ENCODE data around the gene GNB4. TPM values are rescaled to one million over a fixed set of nuclear protein-coding genes. Genes with fewer than 3 reads are reported as not detected.

The GNB4 gene
- total RNA-seq, 1 donor from 2014 or later = 11.9 TPM

DNA sequence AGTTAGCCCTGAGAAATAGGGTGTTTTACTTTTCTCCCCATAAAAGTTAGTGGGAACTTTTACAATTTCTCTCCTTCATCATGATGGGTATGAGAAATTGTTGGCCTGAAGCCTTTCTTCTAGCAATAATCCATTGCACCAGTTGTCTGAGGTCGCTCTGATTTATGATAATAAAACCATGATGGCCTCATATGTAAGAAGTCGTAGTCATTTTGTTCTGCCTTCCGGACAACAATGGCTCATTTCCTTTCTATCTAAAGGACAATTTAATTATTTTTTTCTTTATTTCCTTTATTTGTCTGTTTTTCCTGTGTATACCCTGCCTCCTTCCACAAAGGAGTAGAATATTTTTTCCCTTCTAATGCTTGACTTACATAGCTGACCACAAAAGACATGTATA lies 31.6 kb upstream of the GNB4 start:
- no peak for DNase-seq
- H3K27me3 ChIP-seq (ENCODE audit: low read depth) = no peaks in the 10 kb centered on the region
- H3K27ac ChIP-seq (replicated peaks) = no peak overlapping the region
- no peaks in the 10 kb centered on the region for H3K4me1 ChIP-seq
- H3K4me3 ChIP-seq = no peak overlapping the region
- intact Hi-C loops (cut with micrococcal nuclease) = no loop called here
- TF ChIP-seq, protein P1, sequence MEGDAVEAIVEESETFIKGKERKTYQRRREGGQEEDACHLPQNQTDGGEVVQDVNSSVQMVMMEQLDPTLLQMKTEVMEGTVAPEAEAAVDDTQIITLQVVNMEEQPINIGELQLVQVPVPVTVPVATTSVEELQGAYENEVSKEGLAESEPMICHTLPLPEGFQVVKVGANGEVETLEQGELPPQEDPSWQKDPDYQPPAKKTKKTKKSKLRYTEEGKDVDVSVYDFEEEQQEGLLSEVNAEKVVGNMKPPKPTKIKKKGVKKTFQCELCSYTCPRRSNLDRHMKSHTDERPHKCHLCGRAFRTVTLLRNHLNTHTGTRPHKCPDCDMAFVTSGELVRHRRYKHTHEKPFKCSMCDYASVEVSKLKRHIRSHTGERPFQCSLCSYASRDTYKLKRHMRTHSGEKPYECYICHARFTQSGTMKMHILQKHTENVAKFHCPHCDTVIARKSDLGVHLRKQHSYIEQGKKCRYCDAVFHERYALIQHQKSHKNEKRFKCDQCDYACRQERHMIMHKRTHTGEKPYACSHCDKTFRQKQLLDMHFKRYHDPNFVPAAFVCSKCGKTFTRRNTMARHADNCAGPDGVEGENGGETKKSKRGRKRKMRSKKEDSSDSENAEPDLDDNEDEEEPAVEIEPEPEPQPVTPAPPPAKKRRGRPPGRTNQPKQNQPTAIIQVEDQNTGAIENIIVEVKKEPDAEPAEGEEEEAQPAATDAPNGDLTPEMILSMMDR (IDR thresholded peaks at IDR 0.05; ENCODE audit: borderline replicate concordance) = no peak
- no peaks in the 10 kb centered on the region for H3K36me3 ChIP-seq
- no peaks in the 10 kb centered on the region for H3K9me3 ChIP-seq (replicated peaks)

DNA sequence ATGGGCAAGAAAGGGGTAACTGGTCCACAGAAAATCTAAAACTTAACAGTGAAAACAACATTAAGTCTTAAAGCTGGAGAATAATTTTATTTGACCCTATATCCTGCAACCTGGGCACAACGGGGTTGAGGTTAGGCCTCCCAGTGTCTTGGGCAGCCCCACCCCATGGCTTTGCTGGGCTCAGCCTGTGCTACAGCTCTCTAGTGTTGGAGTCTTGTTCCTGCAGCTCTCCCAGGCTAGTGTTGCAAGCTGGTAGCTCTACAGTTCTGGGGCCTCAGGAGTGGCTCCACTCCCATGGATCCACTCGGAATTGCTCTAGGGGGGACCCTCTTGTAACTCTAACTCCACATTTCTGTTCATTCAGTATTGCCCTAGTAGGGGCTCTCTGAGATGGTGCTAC lies 24.9 kb upstream of the GNB4 start:
- intact Hi-C loops (cut with micrococcal nuclease) = no loop called here
- no peak for DNase-seq

DNA sequence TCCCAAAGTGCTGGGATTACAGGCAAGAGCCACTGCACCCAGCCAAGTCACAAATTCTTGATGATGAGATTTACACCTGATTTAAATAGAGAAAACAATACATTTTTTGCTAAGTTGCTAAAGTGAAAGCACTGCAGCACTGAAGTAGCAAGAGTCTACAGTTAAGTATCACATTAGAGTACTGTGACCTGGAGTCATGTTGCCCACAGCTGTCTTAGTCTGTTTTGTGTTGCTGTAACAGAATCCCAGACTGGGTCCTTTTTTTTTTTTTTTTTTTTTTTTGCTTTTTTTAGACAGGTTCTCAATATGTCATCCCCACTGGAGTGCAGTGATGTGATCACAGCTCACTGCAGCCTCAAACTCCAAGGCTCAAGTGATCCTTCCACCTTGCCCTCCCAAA lies 23.2 kb upstream of the GNB4 start:
- DNase-seq = no peak
- Histone ChIP-seq H3K4me1 (peaks cover 16% of the 10 kb centered on the region), H3K27ac (replicated peaks) (peak overlapping the region; percentile 60), H3K4me3 (no peak overlapping the region), H3K36me3 (no peaks in the 10 kb centered on the region), H3K27me3 (ENCODE audit: low read depth) (no peaks in the 10 kb centered on the region), H3K9me3 (replicated peaks) (no peaks in the 10 kb centered on the region)
- TF ChIP-seq, protein P1 (IDR thresholded peaks at IDR 0.05; ENCODE audit: borderline replicate concordance) = no peak
- intact Hi-C loops (cut with micrococcal nuclease) = no loop called here

More for the DNA sequence above, 24.9 kb upstream of the GNB4 start:
- Histone ChIP-seq H3K27ac (replicated peaks) (no peak overlapping the region), H3K9me3 (replicated peaks) (no peaks in the 10 kb centered on the region), H3K4me1 (peaks cover 16% of the 10 kb centered on the region), H3K4me3 (no peak overlapping the region), H3K36me3 (no peaks in the 10 kb centered on the region), H3K27me3 (ENCODE audit: low read depth) (no peaks in the 10 kb centered on the region)
- TF ChIP-seq, protein P1 (IDR thresholded peaks at IDR 0.05; ENCODE audit: borderline replicate concordance) = no peak

DNA sequence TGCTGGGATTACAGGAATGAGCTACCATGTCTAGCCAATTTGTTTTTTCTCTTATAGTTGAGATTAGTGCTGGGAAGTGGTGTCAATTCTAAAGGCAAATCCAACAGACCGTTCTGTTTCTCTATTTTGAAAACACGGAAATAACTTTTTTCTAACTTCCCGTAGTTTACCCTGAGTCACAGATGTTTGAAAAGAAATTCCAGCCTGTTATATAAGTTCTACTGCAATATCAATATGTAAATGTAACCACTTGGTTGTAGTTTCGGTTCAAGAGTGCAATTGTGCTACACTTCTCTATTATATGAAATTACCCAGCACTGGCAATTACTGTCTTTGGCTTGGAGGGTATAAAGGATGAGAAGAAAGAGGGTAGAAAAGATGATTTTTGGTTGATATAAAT lies 22.3 kb upstream of the GNB4 start:
- Histone ChIP-seq H3K9me3 (replicated peaks) (no peaks in the 10 kb centered on the region), H3K4me3 (no peak overlapping the region), H3K27me3 (ENCODE audit: low read depth) (no peaks in the 10 kb centered on the region), H3K4me1 (peaks cover 16% of the 10 kb centered on the region), H3K27ac (replicated peaks) (peak overlapping the region; percentile 60), H3K36me3 (no peaks in the 10 kb centered on the region)
- TF ChIP-seq, protein P1 (IDR thresholded peaks at IDR 0.05; ENCODE audit: borderline replicate concordance) = no peak
- intact Hi-C loops (cut with micrococcal nuclease) = no loop called here
- DNase-seq = no peak

DNA sequence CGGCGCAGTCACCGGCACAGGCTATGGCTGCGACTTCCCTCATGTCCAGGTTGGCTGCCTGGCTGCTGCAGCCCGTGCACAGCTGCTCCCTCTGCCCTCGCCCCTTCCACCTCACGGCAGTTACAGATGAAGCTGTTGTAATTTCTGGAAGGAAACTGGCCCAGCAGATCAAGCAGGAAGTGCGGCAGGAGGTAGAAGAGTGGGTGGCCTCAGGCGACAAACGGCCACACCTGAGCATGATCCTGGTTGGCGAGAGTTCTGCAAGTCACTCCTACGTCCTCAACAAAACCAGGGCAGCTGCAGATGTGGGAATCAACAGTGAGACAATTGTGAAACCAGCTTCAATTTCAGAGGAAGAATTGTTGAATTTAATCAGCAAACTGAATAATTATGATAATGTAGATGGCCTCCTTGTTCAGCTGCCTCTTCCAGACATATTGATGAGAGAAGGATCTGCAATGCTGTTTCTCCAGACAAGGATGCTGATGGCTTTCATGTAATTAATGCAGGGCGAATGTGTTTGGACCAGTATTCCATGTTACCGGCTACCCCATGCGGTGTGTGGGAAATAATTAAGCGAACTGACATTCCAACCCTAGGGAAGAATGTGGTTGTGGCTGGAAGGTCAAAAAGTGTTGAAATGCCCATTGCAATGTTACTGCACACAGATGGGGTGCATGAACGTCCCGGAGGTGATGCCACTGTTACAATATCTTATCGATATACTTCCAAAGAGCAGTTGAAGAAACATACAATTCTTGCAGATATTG lies 13.2 kb upstream of the GNB4 start:
- H3K9me3 ChIP-seq (replicated peaks) = no peaks in the 10 kb centered on the region
- no peaks in the 10 kb centered on the region for H3K36me3 ChIP-seq
- H3K4me1 ChIP-seq = no peaks in the 10 kb centered on the region
- no peak overlapping the region for H3K4me3 ChIP-seq
- intact Hi-C loops (cut with micrococcal nuclease) = no loop called here
- no peaks in the 10 kb centered on the region for H3K27me3 ChIP-seq (ENCODE audit: low read depth)
- no peak for DNase-seq
- no peak overlapping the region for H3K27ac ChIP-seq (replicated peaks)
- TF ChIP-seq, protein P1 (IDR thresholded peaks at IDR 0.05; ENCODE audit: borderline replicate concordance) = no peak

Data from left ventricle myocardium inferior (tissue), 1 donor.